ENCODE measurements around the gene PCDH15. TPM values are rescaled to one million over a fixed set of nuclear protein-coding genes. Genes with fewer than 3 reads are reported as not detected.

The PCDH15 gene
- total RNA-seq, 4 donors from 2014 or later = not detected

GRCh38 chr10:54063514-54063913 lies 737.5 kb downstream of the PCDH15 start:
- H3K27ac ChIP-seq = no peak overlapping the region
- DNase-seq = no peak
- no peaks in the 10 kb centered on the region for H3K9me3 ChIP-seq
- H3K27me3 ChIP-seq = no peaks in the 10 kb centered on the region
- H3K4me3 ChIP-seq = no peak overlapping the region
- H3K4me1 ChIP-seq = no peaks in the 10 kb centered on the region
- H3K36me3 ChIP-seq = no peaks in the 10 kb centered on the region
- TF ChIP-seq, protein P1, sequence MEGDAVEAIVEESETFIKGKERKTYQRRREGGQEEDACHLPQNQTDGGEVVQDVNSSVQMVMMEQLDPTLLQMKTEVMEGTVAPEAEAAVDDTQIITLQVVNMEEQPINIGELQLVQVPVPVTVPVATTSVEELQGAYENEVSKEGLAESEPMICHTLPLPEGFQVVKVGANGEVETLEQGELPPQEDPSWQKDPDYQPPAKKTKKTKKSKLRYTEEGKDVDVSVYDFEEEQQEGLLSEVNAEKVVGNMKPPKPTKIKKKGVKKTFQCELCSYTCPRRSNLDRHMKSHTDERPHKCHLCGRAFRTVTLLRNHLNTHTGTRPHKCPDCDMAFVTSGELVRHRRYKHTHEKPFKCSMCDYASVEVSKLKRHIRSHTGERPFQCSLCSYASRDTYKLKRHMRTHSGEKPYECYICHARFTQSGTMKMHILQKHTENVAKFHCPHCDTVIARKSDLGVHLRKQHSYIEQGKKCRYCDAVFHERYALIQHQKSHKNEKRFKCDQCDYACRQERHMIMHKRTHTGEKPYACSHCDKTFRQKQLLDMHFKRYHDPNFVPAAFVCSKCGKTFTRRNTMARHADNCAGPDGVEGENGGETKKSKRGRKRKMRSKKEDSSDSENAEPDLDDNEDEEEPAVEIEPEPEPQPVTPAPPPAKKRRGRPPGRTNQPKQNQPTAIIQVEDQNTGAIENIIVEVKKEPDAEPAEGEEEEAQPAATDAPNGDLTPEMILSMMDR (IDR thresholded peaks at IDR 0.05) = no peak
- TF ChIP-seq POLR2A (IDR thresholded peaks at IDR 0.05) = no peak

GRCh38 chr10:54060572-54060971 lies 740.5 kb downstream of the PCDH15 start:
- TF ChIP-seq, protein P1 (IDR thresholded peaks at IDR 0.05) = no peak
- TF ChIP-seq POLR2A (IDR thresholded peaks at IDR 0.05) = no peak
- Histone ChIP-seq H3K4me1 (no peaks in the 10 kb centered on the region), H3K27ac (no peak overlapping the region), H3K27me3 (no peaks in the 10 kb centered on the region), H3K36me3 (no peaks in the 10 kb centered on the region), H3K9me3 (no peaks in the 10 kb centered on the region), H3K4me3 (no peak overlapping the region)
- no peak for DNase-seq

DNA sequence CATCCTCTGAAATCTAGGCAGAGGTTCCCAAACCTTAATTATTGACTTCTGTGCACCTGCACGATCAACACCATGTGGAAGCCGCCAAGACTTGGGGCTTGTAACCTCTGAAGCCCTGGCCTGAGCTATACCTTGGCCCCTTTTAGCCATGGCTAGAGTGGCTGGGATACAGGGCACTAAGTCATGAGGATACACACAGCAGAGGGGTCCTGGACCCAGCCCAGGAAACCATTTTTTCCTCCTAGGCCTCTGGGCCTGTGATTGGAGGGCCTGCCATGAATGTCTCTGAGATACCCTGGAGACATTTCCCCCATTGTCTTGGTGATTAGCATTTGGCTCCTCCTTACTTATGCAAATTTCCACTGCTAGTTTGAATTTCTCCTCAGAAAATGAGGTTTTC lies 743.7 kb downstream of the PCDH15 start:
- Histone ChIP-seq H3K4me3 (no peak overlapping the region), H3K36me3 (no peaks in the 10 kb centered on the region), H3K9me3 (no peaks in the 10 kb centered on the region), H3K4me1 (no peaks in the 10 kb centered on the region), H3K27me3 (no peaks in the 10 kb centered on the region), H3K27ac (no peak overlapping the region)
- no peak for TF ChIP-seq POLR2A (IDR thresholded peaks at IDR 0.05)
- TF ChIP-seq, protein P1 (IDR thresholded peaks at IDR 0.05) = no peak
- DNase-seq = no peak

- H3K36me3 ChIP-seq = no peaks in the 10 kb centered on the region
- H3K27me3 ChIP-seq = no peaks in the 10 kb centered on the region
- H3K4me3 ChIP-seq = no peak overlapping the region
- H3K9me3 ChIP-seq = no peaks in the 10 kb centered on the region
- H3K4me1 ChIP-seq = no peaks in the 10 kb centered on the region
- TF ChIP-seq, protein P1 (IDR thresholded peaks at IDR 0.05) = no peak
- TF ChIP-seq POLR2A (IDR thresholded peaks at IDR 0.05) = no peak
- no peak overlapping the region for H3K27ac ChIP-seq
- no peak for DNase-seq
These were observed 774.7 kb downstream of the PCDH15 start for GRCh38 chr10:54026340-54026739.

- no peak for TF ChIP-seq POLR2A (IDR thresholded peaks at IDR 0.05)
- TF ChIP-seq, protein P1 (IDR thresholded peaks at IDR 0.05) = no peak
- Histone ChIP-seq H3K4me3 (no peak overlapping the region), H3K27ac (no peak overlapping the region), H3K27me3 (no peaks in the 10 kb centered on the region), H3K36me3 (no peaks in the 10 kb centered on the region), H3K4me1 (no peaks in the 10 kb centered on the region), H3K9me3 (no peaks in the 10 kb centered on the region)
- DNase-seq = no peak
These were observed 789.9 kb downstream of the PCDH15 start for GRCh38 chr10:54011117-54011516.

DNA sequence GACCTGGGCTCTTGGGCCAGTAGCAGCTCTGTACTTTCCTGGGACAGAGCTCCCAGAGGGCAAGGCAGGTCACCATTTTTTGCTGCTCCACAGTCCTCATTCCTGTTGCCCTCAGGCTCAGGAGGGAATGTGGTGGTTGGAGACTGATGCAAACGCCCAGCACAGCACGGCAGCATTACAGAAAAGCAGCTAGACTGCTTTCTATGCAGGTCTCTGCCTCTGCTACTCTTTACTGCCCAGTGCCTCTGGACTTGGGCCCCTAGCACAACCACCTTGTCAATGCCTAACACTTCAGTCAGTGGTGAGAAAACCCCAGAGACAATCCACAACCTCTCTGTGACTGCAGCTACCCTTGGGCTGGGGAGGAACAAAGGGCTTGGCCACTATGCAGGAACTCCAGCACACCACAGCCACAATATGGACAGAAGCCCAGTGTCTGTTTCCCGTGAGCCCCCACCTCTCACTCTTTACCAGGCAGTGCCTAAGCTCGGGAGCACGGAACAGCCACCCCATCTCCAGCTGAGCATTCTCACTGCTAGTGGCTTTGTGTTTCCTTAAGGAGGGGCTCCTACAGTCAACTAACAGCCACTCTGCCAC lies 790.6 kb downstream of the PCDH15 start:
- Histone ChIP-seq H3K4me1 (no peaks in the 10 kb centered on the region), H3K27me3 (no peaks in the 10 kb centered on the region), H3K27ac (no peak overlapping the region), H3K4me3 (no peak overlapping the region), H3K9me3 (no peaks in the 10 kb centered on the region), H3K36me3 (no peaks in the 10 kb centered on the region)
- no peak for TF ChIP-seq POLR2A (IDR thresholded peaks at IDR 0.05)
- TF ChIP-seq, protein P1 (IDR thresholded peaks at IDR 0.05) = no peak
- DNase-seq = no peak
